Astrocyte (in vitro differentiated cells and primary cell): ENCODE measurements around the gene SCYGR1.

Experiments
- CTCF ChIP-seq: IDR thresholded peaks from 2 replicates; pipeline ENCODE4 v1.5.1; 2011; ENCODE audit warnings: low read depth, mild to moderate bottlenecking, inconsistent platforms, low read length, moderate library complexity; ENCODE audit not compliant: insufficient read depth
- EZH2 ChIP-seq: IDR thresholded peaks from 2 replicates; pipeline ENCODE4 v1.6.1; 2012; ENCODE audit warnings: mild to moderate bottlenecking, low read length, inconsistent platforms; ENCODE audit not compliant: insufficient read depth

GRCh38 chr2:227378371-227378782 lies 9.4 kb downstream of the SCYGR1 start:
- TF ChIP-seq CTCF (no peak), EZH2 (no peak)
